GM10847 (cell line): ENCODE results near the gene CRACDL.

Source experiments
- POLR2A ChIP-seq: IDR thresholded peaks from 2 replicates; pipeline ENCODE4 v1.6.1; 2011; ENCODE audit not compliant: insufficient read length; ENCODE audit errors: extremely low read depth

Gene CRACDL

GRCh38 chr2:98867539-98868309 lies 68.3 kb downstream of the CRACDL start:
- no peak for TF ChIP-seq POLR2A

GRCh38 chr2:98866033-98866432 lies 70.0 kb downstream of the CRACDL start:
- no peak for TF ChIP-seq POLR2A

GRCh38 chr2:98861601-98862000 lies 74.4 kb downstream of the CRACDL start:
- TF ChIP-seq POLR2A: no peak

GRCh38 chr2:98859323-98859722 lies 76.7 kb downstream of the CRACDL start:
- TF ChIP-seq POLR2A: no peak

- TF ChIP-seq POLR2A: no peak
Measured at GRCh38 chr2:98857001-98857400, 79.0 kb downstream of the CRACDL start.

GRCh38 chr2:98854682-98855081 lies 81.3 kb downstream of the CRACDL start:
- TF ChIP-seq POLR2A: no peak

- no peak for TF ChIP-seq POLR2A
Measured at GRCh38 chr2:98852932-98853331, 83.1 kb downstream of the CRACDL start.

- no peak for TF ChIP-seq POLR2A
Measured at GRCh38 chr2:98850074-98850473, 86.0 kb downstream of the CRACDL start.

- TF ChIP-seq POLR2A: no peak
Measured at GRCh38 chr2:98849113-98849512, 86.9 kb downstream of the CRACDL start.

GRCh38 chr2:98847853-98848252 lies 88.2 kb downstream of the CRACDL start:
- no peak for TF ChIP-seq POLR2A

- TF ChIP-seq POLR2A: no peak
Measured at GRCh38 chr2:98846041-98846440, 90.0 kb downstream of the CRACDL start.

- no peak for TF ChIP-seq POLR2A
Measured at GRCh38 chr2:98842136-98842535, 93.9 kb downstream of the CRACDL start.

GRCh38 chr2:98839292-98839691 lies 96.7 kb downstream of the CRACDL start:
- TF ChIP-seq POLR2A: no peak

- no peak for TF ChIP-seq POLR2A
Measured at GRCh38 chr2:98835831-98836385, 100.1 kb downstream of the CRACDL start.

- TF ChIP-seq POLR2A: no peak
Measured at GRCh38 chr2:98833917-98834263, 102.1 kb downstream of the CRACDL start.

GRCh38 chr2:98833172-98833916 lies 102.7 kb downstream of the CRACDL start:
- no peak for TF ChIP-seq POLR2A
